IPS DF 4.7 (cell line): Measurements from ENCODE around the gene MEN1.
"Not testable (repeated sequence)": the region's sequence is repeated elsewhere in the genome, so short reads cannot be mapped to it uniquely, and the experiment has no call there.

ENCODE experiments used
- DNase-seq: peaks from one replicate; pipeline ENCODE4 v3.0.0-alpha.2; 2013; ENCODE audit warnings: low spot score; ENCODE audit errors: extremely low read depth

MEN1 gene

DNA sequence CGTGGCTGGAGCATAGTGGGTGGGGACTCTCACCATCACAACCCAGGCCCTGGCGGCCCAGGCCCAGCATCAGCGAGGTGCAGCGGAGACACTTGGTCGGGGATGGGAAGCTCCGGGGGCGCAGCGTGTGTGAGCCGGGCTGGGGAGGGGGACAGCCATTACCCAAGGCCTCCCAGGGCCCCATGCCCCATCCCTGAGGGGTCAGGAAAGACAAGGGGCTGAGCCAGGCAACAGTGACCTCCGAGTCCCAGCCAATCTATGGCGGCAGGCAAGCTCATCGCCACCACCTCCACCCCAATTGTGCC lies 22.8 kb upstream of the MEN1 start:
- no peak for DNase-seq

- DNase-seq = no peak
Observed at GRCh38 chr11:64832467-64833197, 22.3 kb upstream of the MEN1 start.

DNA sequence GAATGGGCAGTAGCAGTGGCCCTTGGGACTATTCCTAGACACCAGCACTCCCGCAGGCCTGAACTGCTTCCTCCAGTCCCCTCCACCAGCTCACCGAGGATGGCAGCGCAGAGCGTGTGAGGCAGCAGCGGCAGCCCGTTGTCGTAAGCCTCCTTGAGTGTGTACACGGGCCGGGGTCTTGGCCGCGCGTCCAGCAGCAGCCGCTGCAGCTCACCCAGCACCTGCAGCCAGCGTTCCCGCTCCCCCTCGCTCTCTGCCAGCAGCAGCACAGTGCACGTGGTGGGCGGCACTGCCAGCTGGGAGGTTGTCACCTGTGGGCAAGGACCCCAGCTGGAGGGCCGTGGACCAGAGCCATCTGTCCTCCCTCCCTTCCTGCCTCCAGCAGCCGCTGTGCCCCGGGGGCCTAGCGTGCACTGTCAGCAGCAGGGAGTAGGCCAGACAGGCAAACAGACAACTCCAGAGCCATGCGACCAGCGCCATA lies 21.1 kb upstream of the MEN1 start:
- no peak for DNase-seq

DNA sequence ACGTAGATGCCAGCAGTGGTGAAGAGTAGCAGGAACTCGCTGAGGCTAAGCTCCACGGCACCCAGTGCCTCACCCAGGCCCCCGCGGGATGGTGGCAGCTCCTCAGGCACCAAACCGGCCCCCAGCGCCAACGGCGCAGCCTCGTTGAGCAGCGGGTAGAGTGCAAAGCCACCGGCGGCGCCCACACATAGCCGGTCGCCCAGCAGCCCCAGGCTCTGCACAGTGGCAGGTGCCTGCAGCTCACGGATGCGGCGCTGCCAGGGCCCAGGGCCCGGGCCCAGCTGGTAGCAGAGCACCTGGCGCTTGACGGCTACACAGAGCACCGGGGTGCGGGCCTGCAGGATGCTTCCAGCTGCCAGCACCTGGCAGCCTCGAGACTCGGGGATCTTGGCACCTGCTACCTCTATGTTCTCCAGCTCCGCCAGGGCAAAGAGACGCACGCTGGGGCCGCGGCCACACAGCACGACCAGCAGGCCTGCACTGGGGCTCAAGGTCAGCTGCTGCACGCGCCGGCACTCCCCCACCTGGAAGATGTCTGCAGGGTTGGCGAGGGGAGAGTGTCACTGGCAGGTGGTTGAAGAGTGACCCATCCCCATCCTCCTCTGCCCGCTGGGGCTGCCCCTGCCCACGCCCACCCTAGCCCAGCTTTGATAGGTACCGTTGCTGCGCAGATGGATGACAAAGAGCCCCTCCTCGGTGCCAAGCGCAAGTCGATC lies 19.3 kb upstream of the MEN1 start:
- DNase-seq = no peak

DNA sequence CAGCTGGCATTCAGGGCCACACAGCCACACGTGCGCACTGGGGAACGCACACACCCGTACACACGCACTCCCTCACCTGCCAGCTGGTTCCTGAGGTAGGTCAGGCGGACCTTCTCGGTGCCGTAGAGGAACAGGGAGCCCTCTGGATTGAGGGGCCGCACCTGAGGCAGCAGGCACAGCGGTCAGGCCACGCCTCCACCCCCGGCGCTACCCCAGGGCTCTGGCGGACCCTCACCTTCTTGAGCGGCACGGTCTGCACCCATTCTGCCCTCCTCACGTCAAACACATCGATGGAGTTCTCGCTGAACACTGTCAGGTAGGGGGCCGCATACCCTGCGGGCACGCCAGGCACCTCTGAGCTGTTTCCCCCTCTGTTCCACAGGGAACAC lies 17.1 kb upstream of the MEN1 start:
- DNase-seq = no peak

DNA sequence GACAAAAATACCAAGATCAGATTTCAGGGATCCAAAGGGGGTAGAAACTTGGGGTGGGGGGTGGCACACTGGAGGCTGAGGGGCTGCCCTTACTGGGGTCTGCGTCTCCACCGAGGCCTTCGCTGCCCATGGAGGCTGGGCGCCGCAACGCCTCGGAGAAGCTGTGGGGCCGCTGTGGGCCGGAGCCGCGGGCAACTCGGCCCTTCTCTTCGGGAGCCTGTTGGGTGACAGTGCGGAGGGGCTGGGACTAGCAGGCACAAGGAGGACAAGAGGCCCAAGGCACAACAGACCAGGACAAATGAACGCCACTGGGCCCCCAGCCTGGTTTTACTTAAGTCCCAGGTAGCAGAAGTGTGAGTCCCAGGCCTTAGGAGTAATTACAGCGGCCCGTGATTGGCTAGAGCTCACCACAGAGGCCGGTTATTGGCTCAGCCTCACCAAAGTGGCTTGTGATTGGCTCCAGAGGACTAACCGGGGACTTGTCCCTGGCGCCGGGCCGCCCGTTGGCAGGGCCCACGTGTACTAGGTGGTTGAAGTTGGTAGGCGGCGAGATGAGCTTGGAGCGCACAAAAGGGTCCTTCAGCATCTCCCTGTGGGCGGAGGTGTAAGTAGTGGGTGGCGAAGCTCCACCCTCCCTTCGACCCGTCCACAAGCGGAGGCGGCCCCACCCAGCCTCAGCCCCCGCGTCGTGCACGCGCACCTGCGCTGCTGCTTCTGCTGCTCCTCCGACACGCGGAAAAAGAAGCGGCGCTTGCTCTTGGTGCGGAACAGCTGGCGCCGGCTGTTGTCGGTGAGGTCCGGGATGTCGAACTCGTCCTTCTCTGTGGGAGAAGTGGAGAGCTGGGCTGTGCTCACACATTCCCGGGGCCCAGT lies 16.5 kb upstream of the MEN1 start:
- DNase-seq = no peak

GRCh38 chr11:64826062-64826461 lies 15.7 kb upstream of the MEN1 start:
- DNase-seq = no peak

- DNase-seq = no peak
Observed at GRCh38 chr11:64823568-64824119, 13.3 kb upstream of the MEN1 start.

DNA sequence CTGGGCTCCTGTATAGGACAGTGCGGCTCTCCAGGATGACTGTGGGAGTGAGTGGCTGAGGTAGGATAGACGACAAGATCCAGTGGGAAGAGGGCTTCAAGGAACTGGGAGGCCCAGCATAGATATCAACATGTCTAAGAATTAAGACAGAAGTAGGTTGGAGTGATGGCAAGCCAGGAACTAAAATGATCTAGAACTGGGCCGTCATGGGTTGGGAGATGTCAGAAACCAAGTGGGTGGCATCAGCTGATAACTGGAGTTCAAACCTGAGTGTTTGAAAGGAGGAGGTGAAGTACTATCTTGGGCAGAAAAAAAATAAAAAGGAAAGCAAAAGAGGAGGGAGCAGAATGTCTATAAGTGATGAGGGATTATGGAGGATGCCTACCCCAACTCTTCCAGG lies 7.1 kb upstream of the MEN1 start:
- no peak for DNase-seq

DNA sequence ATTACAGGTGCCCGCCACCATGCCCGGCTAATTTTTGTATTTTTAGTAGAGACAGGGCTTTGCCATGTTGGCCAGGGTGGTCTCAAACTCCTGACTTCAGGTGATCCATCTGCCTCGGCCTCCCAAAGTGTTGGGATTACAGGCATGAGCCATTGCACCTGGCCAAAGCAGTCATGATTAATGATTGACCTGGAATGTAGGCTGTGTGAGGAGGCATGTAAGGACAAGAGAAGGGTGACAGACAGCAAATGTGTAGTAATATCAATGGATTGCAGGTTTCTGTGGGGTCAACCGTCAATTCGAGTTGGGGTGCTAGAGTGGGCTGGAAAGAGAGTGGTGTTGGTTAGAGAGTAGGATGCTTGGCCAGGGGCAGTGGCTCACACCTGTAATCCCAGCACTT lies 5.1 kb upstream of the MEN1 start:
- DNase-seq = not testable (repeated sequence)

DNA sequence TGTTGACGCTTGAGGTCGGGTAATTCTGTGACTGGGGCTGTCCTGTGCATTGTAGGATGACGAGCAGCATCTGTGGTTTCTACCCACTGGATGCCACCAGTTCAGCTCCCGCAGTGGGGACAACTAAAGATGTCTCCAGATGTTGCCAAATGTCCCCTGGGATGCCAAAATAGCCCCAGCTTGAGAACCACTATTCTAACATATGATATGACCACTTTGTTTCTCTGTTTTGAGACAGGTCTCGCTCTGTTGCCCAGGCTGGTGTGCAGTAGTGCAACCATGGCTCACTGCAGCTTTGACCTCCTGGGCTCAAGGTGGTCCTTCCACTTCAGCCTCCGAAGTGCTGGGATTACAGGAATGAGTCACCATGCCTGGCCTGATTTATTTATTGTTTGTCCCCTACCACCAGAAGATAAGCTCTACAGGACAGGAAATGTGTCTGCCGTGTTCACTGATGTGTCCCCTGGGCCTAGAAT lies 4.4 kb upstream of the MEN1 start:
- no peak for DNase-seq

GRCh38 chr11:64813826-64814225 lies 3.5 kb upstream of the MEN1 start:
- DNase-seq = no peak

- DNase-seq = no peak
Observed at GRCh38 chr11:64810891-64811272, 531 bp upstream of the MEN1 start.

DNA sequence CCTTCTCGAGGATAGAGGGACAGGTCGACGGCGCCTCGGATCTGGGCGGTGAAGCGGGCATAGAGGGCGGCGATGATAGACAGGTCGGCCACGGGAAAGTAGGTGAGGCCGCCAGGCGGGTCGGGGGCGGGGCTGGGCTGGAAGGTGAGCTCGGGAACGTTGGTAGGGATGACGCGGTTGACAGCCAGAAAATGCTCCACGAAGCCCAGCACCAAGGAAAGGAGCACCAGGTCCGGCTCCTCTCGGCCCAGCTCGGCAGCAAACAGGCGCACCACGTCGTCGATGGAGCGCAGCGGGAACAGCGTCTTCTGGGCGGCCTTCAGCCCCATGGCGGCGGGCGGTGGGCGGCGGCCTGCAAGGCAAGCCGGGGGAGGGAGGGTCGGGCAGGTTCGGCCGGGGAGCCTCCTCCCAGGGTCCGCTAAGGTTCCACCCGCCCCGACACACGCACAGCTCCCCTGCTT lies 540 bp downstream of the MEN1 start:
- DNase-seq = no peak

DNA sequence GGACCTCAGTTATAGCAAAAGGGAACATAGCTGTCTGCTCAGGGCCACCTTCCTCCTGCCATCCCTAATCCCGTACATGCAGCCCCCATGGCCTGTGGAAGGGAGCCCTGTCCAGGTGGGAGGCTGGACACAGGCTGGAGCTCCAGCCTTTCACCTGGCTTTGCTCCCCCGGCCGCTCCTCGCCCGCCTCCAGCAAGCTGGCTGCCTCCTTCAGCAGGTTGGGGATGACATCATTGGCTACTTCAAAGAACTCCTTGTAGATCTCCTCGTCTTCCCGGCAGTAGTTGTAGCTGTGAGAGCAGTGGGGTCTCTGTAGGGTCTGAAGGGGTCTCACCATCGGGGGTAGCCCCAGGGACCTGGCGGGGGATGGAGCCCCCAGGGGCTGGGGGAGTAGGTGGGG lies 4.9 kb downstream of the MEN1 start:
- DNase-seq = no peak

DNA sequence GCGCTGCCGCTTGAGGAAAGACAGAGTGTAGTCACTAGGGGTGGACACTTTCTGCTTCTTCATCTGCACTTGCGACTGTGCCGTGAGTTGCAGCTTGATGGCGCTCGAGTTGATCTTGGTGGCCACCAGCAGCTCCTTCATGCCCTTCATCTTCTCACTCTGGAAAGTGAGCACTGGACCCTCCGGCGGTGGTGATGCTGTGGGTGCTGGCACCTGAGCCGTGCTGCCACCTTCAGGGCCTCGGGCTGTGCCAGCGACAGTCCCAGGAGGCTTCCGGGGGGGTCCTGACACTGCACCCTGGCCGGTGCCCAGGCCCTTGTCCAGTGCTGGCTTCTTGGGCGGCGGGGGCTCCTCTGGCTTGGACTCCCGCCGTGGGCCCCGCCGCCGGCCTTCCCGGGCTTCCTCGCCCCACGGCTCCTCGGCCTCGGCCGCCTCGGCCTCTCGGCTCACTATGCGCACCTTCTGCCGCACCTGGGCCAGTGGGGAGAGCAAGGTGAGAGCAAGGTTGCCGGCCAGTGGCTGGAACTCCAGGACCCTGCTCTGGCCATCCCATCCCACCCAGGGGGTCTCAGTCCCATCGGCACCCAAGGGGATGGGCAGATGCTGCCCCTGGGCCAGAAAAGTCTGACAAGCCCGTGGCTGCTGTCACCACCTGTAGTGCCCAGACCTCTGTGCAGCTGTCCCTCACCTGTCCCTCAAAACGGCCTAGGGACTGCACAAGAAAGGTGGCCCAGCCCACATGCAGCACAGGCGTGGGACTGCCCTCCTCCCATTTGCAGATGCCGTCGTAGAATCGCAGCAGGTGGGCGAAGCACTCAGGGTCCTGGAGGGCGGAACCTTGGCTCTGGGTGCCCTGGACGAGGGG lies 5.8 kb downstream of the MEN1 start:
- DNase-seq = no peak

- DNase-seq = no peak
Observed at GRCh38 chr11:64803846-64804345, 6.5 kb downstream of the MEN1 start.

DNA sequence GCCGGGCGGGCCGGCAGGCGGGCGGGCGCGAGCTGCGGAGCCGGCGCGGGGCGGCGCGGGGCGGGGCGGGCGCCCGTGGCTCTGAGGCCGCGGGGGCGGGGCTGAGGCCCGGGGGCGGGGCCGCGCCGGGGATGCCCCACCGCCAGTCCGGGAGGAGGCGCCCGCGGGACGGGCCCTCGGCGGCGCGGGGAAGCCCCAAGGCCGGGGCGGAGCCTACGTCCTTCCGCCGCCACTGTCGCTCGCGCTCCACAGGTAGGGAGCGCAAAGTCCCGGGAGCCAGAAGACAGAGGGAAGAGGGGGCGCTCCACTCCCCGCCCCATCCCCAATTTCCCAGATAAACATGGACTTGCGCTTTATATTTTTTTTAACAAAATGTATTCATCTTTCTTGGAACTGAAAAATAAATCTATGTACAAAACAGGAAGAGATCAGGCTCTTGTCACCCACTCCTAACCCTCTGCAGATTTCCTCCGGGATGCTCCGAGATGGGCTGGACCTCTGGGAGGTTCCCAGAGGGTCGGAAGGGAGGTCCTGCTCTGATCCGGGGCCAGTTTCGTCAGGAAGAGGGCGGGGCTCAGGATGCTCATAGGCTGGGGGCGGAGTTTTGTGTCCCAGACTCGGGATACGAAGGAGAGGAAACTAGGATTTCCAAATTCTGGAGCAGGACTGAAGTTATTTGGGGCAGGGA lies 7.0 kb downstream of the MEN1 start, which contains the start of gene MAP4K2:
MAP4K2 (minus strand) TSS at position 57 of the 688 bp plus-strand sequence. CDS start 65 bp downstream, outside the sequence.
- DNase-seq = no peak

GRCh38 chr11:64802370-64803157 lies 7.8 kb downstream of the MEN1 start:
- no peak for DNase-seq
